ENCODE data around the gene CREB5.

CREB5 gene

DNA sequence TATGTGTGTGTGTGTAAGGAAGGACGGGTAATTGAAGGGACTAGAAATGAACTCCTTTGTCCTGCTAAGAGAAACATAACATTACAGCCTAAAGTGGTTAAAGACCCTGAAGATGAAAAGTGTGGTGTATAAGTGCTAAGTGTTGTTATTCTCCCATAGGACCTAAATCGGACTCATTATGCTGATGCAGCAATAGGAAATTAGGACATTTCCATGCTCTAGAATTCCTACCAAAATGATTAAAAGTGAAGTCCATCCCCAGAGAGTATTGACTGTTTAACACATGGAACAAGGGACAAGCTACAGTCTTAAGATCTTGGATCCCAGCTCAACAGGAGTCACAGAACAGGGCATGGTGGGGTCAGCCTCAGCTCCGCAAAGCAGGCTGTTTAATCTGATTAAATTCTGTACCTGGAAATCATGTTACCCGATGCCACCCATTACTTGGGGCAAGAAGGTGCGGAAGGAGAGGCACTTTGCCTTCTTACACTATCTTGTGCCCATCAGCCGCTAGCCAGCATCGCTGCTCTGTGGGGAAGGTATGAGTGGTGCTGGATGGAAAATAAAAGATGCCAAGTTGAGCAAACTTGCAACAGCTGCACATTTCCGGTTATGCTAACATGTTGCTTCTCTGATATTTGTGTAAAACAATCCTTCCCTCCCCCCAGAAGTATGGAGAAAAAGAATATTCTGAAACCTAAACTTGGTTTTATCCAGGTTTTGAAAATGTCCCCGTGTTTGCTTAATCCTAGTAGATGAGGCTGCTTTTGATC is 100.5 kb downstream of the CREB5 start:
- no peaks in the 10 kb centered on the region for H3K27me3 ChIP-seq (ENCODE audit: control insufficient read depth, insufficient read depth, low read length)
- no peak overlapping the region for H3K9ac ChIP-seq (ENCODE audit: low read length)
- no peak overlapping the region for H3K4me3 ChIP-seq (ENCODE audit: low read depth, low read length)
- H3K27ac ChIP-seq (ENCODE audit: low read depth, low read length) = no peak overlapping the region
- H3K36me3 ChIP-seq (ENCODE audit: control insufficient read depth, insufficient read depth, low read length) = no peaks in the 10 kb centered on the region
- H3K9me3 ChIP-seq (ENCODE audit: control insufficient read depth, insufficient read depth, low read depth, low read length) = no peaks in the 10 kb centered on the region
- peaks cover 20% of the 10 kb centered on the region for H3K4me1 ChIP-seq (ENCODE audit: control insufficient read depth, insufficient read depth, low read length)

DNA sequence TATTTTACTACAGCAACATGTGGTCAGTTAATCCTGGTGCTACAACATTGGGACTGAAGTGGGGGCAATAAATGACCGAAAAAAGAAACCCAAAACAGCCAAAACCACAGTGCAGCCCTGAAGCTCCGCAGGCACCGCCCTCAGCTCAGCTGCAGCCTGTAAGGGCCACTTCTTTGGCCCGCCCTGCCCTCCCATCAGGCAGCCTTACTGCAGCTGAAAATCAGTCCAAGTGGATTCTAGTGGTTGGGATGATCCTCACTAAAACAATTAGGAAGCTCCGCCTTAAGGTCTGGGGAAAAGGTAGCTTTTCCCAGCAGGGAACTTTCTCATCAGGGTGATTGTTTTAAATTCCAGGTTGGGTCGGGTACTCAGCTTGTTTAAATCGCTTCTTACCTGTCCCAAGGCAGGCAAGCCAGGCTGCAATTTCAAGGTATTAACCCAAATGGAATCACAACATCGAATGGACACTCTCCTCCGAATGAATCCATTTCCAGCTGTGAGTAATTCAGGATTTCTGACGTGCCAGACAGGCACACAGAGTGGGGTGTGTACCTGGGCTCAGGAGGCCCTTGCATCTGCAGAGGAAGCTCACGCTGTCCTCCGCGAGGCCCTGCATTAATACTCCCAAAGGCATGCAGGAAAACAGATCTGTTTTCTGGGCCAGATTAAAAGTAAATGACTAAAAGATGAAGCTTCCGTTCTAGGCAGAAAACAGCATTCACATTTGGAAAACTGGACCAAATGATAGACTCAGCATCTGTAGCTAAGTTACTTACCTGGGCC is 104.3 kb downstream of the CREB5 start:
- Histone ChIP-seq H3K27me3 (ENCODE audit: control insufficient read depth, insufficient read depth, low read length) (no peaks in the 10 kb centered on the region), H3K4me3 (ENCODE audit: low read depth, low read length) (0 out of 2 replicates have a peak overlapping the region, but pooled peaks have one; percentile 4), H3K36me3 (ENCODE audit: control insufficient read depth, insufficient read depth, low read length) (no peaks in the 10 kb centered on the region), H3K9ac (ENCODE audit: low read length) (no peak overlapping the region), H3K27ac (ENCODE audit: low read depth, low read length) (no peak overlapping the region), H3K9me3 (ENCODE audit: control insufficient read depth, insufficient read depth, low read depth, low read length) (no peaks in the 10 kb centered on the region), H3K4me1 (ENCODE audit: control insufficient read depth, insufficient read depth, low read length) (peaks cover 25% of the 10 kb centered on the region)

DNA sequence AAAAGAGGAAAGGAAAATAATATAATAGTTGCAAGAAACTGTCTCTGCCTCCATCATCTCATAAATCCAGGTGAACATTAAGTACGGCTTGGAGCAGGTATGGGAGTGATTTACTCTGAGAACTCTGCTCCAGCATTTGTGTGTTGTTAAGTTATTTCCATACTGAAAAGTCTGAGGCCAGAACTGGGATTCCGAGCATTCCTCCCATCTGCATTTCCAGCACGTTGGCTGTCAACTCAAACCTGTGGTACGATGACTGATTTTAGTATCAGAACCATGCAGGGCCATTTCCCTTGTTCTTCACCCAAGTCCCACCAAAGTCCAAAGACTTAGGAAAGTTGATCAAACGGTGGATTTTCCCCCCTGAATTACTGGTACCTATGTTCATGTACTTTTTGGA is 104.9 kb downstream of the CREB5 start:
- H3K27me3 ChIP-seq (ENCODE audit: control insufficient read depth, insufficient read depth, low read length) = no peaks in the 10 kb centered on the region
- no peak overlapping the region for H3K4me3 ChIP-seq (ENCODE audit: low read depth, low read length)
- no peak overlapping the region for H3K9ac ChIP-seq (ENCODE audit: low read length)
- no peaks in the 10 kb centered on the region for H3K9me3 ChIP-seq (ENCODE audit: control insufficient read depth, insufficient read depth, low read depth, low read length)
- no peaks in the 10 kb centered on the region for H3K36me3 ChIP-seq (ENCODE audit: control insufficient read depth, insufficient read depth, low read length)
- no peak overlapping the region for H3K27ac ChIP-seq (ENCODE audit: low read depth, low read length)
- peaks cover 25% of the 10 kb centered on the region for H3K4me1 ChIP-seq (ENCODE audit: control insufficient read depth, insufficient read depth, low read length)

DNA sequence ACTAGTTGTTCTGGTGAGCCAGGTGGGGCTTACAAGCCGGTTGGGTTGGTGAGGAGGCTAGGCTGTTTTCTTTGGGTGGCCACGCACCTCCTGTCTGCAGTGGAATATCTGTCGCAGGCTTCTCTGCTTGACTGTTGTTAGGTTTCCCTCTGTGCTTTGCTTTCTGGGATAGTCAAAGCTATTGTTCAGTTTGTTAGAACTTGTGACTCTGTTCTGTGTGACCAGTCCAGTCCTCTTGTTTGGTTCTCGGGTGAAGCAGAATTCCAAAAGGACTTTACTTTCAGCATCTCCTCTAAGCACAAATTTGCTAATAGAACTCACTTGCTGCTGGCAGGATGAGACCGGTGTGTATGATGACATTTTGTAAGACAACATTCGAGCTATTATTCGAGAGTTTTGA is 105.3 kb downstream of the CREB5 start:
- no peaks in the 10 kb centered on the region for H3K27me3 ChIP-seq (ENCODE audit: control insufficient read depth, insufficient read depth, low read length)
- H3K36me3 ChIP-seq (ENCODE audit: control insufficient read depth, insufficient read depth, low read length) = no peaks in the 10 kb centered on the region
- peaks cover 25% of the 10 kb centered on the region for H3K4me1 ChIP-seq (ENCODE audit: control insufficient read depth, insufficient read depth, low read length)
- H3K27ac ChIP-seq (ENCODE audit: low read depth, low read length) = no peak overlapping the region
- no peak overlapping the region for H3K9ac ChIP-seq (ENCODE audit: low read length)
- no peak overlapping the region for H3K4me3 ChIP-seq (ENCODE audit: low read depth, low read length)
- no peaks in the 10 kb centered on the region for H3K9me3 ChIP-seq (ENCODE audit: control insufficient read depth, insufficient read depth, low read depth, low read length)

DNA sequence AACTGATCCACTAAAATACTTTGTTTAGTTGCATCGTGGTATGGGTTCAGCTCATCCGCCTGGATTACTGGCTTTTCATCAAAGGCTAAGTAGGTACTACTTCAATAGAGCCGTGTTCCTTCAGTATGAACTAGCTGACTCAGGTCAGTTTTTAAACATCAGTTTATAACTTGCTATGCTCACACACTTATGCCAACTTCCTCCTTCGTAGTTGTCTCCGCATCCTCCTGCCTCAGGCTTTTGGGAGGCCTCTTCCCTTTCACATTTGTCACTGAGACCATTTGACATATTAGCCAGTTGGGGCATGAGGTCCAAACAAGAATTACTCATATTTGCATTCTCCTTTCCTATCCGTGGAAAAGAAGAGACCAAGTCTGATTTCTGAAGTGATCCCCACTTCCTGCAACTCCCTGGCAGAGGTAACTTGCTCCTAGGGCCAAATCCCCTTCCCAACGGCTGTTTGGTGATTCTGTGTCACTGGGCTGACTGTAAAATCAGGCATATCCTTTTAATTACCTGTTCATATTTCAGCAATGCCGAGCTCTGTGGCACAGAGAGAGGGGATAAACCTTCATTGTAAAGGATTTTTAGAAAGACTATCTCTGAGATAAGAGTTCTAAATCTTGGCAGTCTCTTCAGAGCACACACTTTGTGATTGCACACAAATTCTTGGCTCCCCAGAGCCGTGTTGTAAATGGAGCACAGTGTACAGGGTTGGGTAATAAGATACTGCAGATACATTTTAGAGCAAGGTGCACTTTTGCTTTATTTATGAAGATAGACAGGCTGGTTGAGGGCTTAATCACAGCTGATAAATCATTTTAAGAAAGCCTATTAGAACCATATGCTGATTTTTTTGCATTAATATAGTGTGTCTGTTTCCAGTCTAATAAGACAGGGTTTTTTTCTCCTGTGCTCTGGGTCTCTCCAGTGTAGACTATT is 108.0 kb downstream of the CREB5 start:
- no peaks in the 10 kb centered on the region for H3K9me3 ChIP-seq (ENCODE audit: control insufficient read depth, insufficient read depth, low read depth, low read length)
- no peaks in the 10 kb centered on the region for H3K27me3 ChIP-seq (ENCODE audit: control insufficient read depth, insufficient read depth, low read length)
- no peak overlapping the region for H3K27ac ChIP-seq (ENCODE audit: low read depth, low read length)
- H3K4me3 ChIP-seq (ENCODE audit: low read depth, low read length) = no peak overlapping the region
- peaks cover 25% of the 10 kb centered on the region for H3K4me1 ChIP-seq (ENCODE audit: control insufficient read depth, insufficient read depth, low read length)
- no peaks in the 10 kb centered on the region for H3K36me3 ChIP-seq (ENCODE audit: control insufficient read depth, insufficient read depth, low read length)
- no peak overlapping the region for H3K9ac ChIP-seq (ENCODE audit: low read length)

DNA sequence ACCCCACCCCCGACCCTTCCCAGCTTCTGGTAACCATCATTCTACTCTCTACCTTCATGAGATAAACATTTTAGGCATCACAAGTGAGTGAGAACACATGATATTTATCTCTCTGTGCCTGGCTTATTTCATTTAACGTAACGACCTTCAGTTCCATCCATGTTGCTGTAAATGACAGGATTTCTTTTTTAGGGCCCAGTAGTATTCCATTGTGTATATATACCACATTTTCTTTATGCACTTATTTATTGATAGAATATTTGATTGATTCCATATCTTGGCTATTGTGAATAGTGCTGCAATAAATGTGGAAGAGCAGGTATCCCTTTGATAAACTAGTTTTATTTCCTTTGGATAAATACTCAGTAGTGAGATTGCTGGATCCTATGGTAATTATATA is 112.7 kb downstream of the CREB5 start:
- Histone ChIP-seq H3K9ac (ENCODE audit: low read length) (no peak overlapping the region), H3K4me1 (ENCODE audit: control insufficient read depth, insufficient read depth, low read length) (0 out of 2 replicates have a peak, but pooled peaks cover 4% of the 10 kb centered on the region), H3K9me3 (ENCODE audit: control insufficient read depth, insufficient read depth, low read depth, low read length) (no peaks in the 10 kb centered on the region), H3K4me3 (ENCODE audit: low read depth, low read length) (no peak overlapping the region), H3K27me3 (ENCODE audit: control insufficient read depth, insufficient read depth, low read length) (no peaks in the 10 kb centered on the region), H3K36me3 (ENCODE audit: control insufficient read depth, insufficient read depth, low read length) (no peaks in the 10 kb centered on the region), H3K27ac (ENCODE audit: low read depth, low read length) (no peak overlapping the region)

DNA sequence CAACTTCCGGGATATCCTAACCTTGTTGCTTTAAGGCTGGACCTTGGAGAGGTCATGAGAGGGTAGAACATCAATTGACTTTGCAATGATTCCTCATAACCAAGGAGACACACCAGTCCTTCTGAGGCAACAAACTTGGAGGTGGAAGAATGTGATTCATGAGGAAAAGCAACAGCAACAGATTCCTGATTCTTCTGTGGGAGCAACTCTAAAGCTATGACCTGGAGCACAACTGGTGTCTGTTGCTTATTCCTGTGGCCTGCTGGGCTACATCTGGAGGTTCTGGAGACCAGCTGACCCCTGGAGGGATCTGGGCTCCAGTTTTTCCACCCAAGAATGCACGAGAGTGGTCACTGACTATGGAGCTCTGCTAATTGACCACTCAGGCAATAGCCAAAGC is 116.6 kb downstream of the CREB5 start:
- H3K27ac ChIP-seq (ENCODE audit: low read depth, low read length) = no peak overlapping the region
- peaks cover 19% of the 10 kb centered on the region; the same call in 1 of the 2 replicates for H3K4me1 ChIP-seq (ENCODE audit: control insufficient read depth, insufficient read depth, low read length)
- H3K9ac ChIP-seq (ENCODE audit: low read length) = no peak overlapping the region
- peaks cover 4% of the 10 kb centered on the region for H3K9me3 ChIP-seq (ENCODE audit: control insufficient read depth, insufficient read depth, low read depth, low read length)
- no peak overlapping the region for H3K4me3 ChIP-seq (ENCODE audit: low read depth, low read length)
- H3K27me3 ChIP-seq (ENCODE audit: control insufficient read depth, insufficient read depth, low read length) = no peaks in the 10 kb centered on the region
- H3K36me3 ChIP-seq (ENCODE audit: control insufficient read depth, insufficient read depth, low read length) = no peaks in the 10 kb centered on the region

DNA sequence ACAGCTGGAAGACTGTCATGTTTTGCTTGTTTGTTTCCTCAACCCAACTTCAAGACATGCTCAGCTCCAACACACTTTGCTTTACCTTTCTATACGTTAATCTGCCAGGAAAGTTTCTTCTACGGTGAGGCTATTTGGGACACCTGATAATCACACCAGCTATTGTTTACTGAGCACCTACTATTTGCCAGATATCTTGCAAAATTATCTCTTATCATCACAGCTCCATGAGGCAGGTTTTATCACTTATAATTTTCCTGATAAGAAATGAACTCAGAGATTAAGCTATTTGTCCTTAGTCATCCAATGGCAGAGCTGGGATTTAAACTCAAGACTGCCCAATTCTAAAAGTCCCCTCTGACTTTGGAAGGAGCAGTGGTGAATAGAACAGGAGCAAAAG is 117.4 kb downstream of the CREB5 start:
- peaks cover 4% of the 10 kb centered on the region for H3K9me3 ChIP-seq (ENCODE audit: control insufficient read depth, insufficient read depth, low read depth, low read length)
- H3K36me3 ChIP-seq (ENCODE audit: control insufficient read depth, insufficient read depth, low read length) = no peaks in the 10 kb centered on the region
- no peak overlapping the region for H3K27ac ChIP-seq (ENCODE audit: low read depth, low read length)
- H3K4me1 ChIP-seq (ENCODE audit: control insufficient read depth, insufficient read depth, low read length) = peaks cover 19% of the 10 kb centered on the region; the same call in 1 of the 2 replicates
- H3K27me3 ChIP-seq (ENCODE audit: control insufficient read depth, insufficient read depth, low read length) = no peaks in the 10 kb centered on the region
- H3K9ac ChIP-seq (ENCODE audit: low read length) = no peak overlapping the region
- no peak overlapping the region for H3K4me3 ChIP-seq (ENCODE audit: low read depth, low read length)

DNA sequence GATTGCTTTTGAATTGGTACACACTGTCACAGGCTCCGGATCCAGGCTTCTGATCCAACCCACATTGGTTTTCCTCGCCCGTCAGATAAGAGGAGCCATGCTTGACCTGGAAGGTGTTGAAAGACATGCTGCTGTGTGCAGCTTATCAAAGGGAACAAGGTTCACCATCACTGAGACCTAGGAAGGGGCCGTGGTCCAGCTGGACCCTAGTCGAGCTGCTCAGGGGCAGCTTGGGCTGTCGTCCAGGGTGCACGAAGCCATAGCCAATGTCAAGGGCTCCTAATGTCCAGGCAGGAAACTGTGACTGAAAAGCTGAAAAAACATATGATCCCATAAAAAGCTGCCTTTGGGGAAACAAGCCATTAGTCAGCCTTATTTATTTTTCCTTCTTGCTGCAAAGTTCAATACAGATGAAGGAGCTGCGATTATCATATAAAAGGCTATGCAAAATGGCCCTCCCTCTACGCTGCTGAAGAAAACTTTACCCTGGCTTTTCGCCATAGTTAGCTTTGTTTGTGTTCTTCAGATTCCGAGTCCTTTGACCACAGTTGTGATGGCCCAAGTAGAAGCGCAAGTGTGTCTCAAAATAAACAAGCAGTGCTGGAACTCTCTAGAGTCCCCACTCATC is 118.0 kb downstream of the CREB5 start:
- Histone ChIP-seq H3K36me3 (ENCODE audit: control insufficient read depth, insufficient read depth, low read length) (no peaks in the 10 kb centered on the region), H3K4me3 (ENCODE audit: low read depth, low read length) (no peak overlapping the region), H3K9me3 (ENCODE audit: control insufficient read depth, insufficient read depth, low read depth, low read length) (peaks cover 4% of the 10 kb centered on the region), H3K27me3 (ENCODE audit: control insufficient read depth, insufficient read depth, low read length) (no peaks in the 10 kb centered on the region), H3K9ac (ENCODE audit: low read length) (no peak overlapping the region), H3K4me1 (ENCODE audit: control insufficient read depth, insufficient read depth, low read length) (peaks cover 19% of the 10 kb centered on the region; the same call in 1 of the 2 replicates), H3K27ac (ENCODE audit: low read depth, low read length) (no peak overlapping the region)

DNA sequence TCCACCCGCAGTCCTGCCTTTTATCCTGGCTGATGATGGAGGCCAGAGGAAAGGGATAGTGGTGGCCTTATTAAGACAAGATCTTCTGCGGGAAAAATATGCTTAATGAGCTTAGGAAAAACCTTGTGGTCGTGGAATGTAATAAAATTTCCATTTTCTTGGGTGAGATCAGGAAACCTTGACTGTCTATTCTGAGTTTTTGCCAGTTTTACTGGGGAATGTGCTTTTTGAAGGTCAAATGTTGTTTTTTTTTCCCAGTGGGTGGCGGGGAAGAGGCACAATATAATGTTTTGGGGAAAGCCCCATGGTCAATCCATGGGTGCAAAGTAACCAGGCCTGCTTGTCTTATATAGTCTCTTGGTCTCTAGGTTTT is 118.5 kb downstream of the CREB5 start:
- peaks cover 4% of the 10 kb centered on the region for H3K9me3 ChIP-seq (ENCODE audit: control insufficient read depth, insufficient read depth, low read depth, low read length)
- H3K36me3 ChIP-seq (ENCODE audit: control insufficient read depth, insufficient read depth, low read length) = no peaks in the 10 kb centered on the region
- H3K4me1 ChIP-seq (ENCODE audit: control insufficient read depth, insufficient read depth, low read length) = peaks cover 19% of the 10 kb centered on the region; the same call in 1 of the 2 replicates
- H3K27ac ChIP-seq (ENCODE audit: low read depth, low read length) = no peak overlapping the region
- H3K9ac ChIP-seq (ENCODE audit: low read length) = no peak overlapping the region
- H3K27me3 ChIP-seq (ENCODE audit: control insufficient read depth, insufficient read depth, low read length) = no peaks in the 10 kb centered on the region
- H3K4me3 ChIP-seq (ENCODE audit: low read depth, low read length) = no peak overlapping the region

All from HUES6 (cell line).